K562 (cell line): ENCODE results near the gene ZNF292. TPM values are rescaled to one million over a fixed set of nuclear protein-coding genes. Genes with fewer than 3 reads are reported as not detected.

ENCODE experiments used
- BACH1 ChIP-seq: fragments of 200-800 bp; sonication (Bioruptor generic); IDR thresholded peaks from 2 replicates; pipeline ENCODE4 v1.6.1; 2016; ENCODE audit warnings: missing genetic modification characterization, missing compliant biosample characterization
- BRF2 ChIP-seq: IDR thresholded peaks from 3 replicates; pipeline ENCODE4 v1.6.1; 2011; ENCODE audit warnings: borderline replicate concordance, mild to moderate bottlenecking; ENCODE audit not compliant: insufficient read length, insufficient read depth
- CREM ChIP-seq: IDR thresholded peaks from 2 replicates; pipeline ENCODE4 v1.6.1; 2014; ENCODE audit warnings: antibody characterized with exemption, low read depth
- ETS1 ChIP-seq: conservative IDR thresholded peaks from 2 replicates; pipeline ENCODE4 v1.6.1; 2011; ENCODE audit warnings: low read depth, mild to moderate bottlenecking, low read length; ENCODE audit not compliant: control insufficient read depth
- ETV6 ChIP-seq, 3 experiments: fragments of 150-350 bp in 1 of 3; sonication (generic) in 1 of 3; formaldehyde crosslinking in 1 of 3; IDR thresholded peaks; 2 replicates each; pipeline versions ENCODE4 v1.6.1 to v1.8.0; 2014 to 2022; ENCODE audit warnings: borderline replicate concordance in 2 of 3, low read depth in 2 of 3, antibody characterized with exemption in 1 of 3, low read length in 1 of 3, mild to moderate bottlenecking in 1 of 3, missing genetic modification reagents in 1 of 3
- FOXJ3 ChIP-seq: sonication (generic); formaldehyde crosslinking; IDR thresholded peaks from 2 replicates; pipeline ENCODE4 v1.4.0; 2020; ENCODE audit warnings: mild to moderate bottlenecking, missing genetic modification reagents
- MED1 ChIP-seq: sonication (generic); formaldehyde crosslinking; IDR thresholded peaks from 2 replicates; pipeline ENCODE4 v1.8.1; 2023; ENCODE audit warnings: missing genetic modification reagents, borderline replicate concordance
- MTF1 ChIP-seq: fragments of 250-450 bp; sonication (Bioruptor Pico); IDR thresholded peaks from 2 replicates; pipeline ENCODE4 v1.9.0; 2021; ENCODE audit warnings: moderate library complexity, mild to moderate bottlenecking, inconsistent platforms, borderline replicate concordance
- POLR3G ChIP-seq: IDR thresholded peaks from 2 replicates; pipeline ENCODE4 v1.6.1; 2011; ENCODE audit not compliant: insufficient read length, insufficient replicate concordance; ENCODE audit errors: extremely low read depth
- SIN3B ChIP-seq: fragments of 450-650 bp; IDR thresholded peaks from 2 replicates; pipeline ENCODE4 v1.6.1; 2017; ENCODE audit warnings: low read depth, mild to moderate bottlenecking, moderate library complexity
- SIX5 ChIP-seq, 2 experiments: IDR thresholded peaks; 2 replicates each; pipeline ENCODE4 v1.6.1; 2011; ENCODE audit warnings: low read length in 2 of 2, borderline replicate concordance in 1 of 2, low read depth in 1 of 2, mild to moderate bottlenecking in 1 of 2, moderate library complexity in 1 of 2; ENCODE audit not compliant: insufficient read depth in 1 of 2
- SMARCA5 ChIP-seq: fragments of 450-650 bp; IDR thresholded peaks from 2 replicates; pipeline ENCODE4 v1.6.1; 2016
- SRSF7 ChIP-seq: fragments of 200-400 bp; formaldehyde crosslinking; optimal IDR thresholded peaks from 2 replicates; pipeline ENCODE3; 2017; ENCODE audit warnings: mild to moderate bottlenecking, low read depth, low read length
- TEAD4 ChIP-seq, 2 experiments: sonication (generic) in 1 of 2; formaldehyde crosslinking in 1 of 2; IDR thresholded peaks; 2 replicates each; pipeline versions ENCODE4 v1.6.1 to v1.8.0; 2012 to 2022; ENCODE audit warnings: borderline replicate concordance in 1 of 2, inconsistent platforms in 1 of 2, low read length in 1 of 2, mild to moderate bottlenecking in 1 of 2, missing genetic modification reagents in 1 of 2
- U2AF2 ChIP-seq: fragments of 200-400 bp; formaldehyde crosslinking; optimal IDR thresholded peaks from 2 replicates; pipeline ENCODE3; 2017; ENCODE audit warnings: low read depth, mild to moderate bottlenecking, low read length
- ZC3H8 ChIP-seq: fragments of 450-650 bp; IDR thresholded peaks from 2 replicates; pipeline ENCODE4 v1.6.1; 2017
- ZNF133 ChIP-seq: fragments of 250-450 bp; sonication (Bioruptor Pico); IDR thresholded peaks from 2 replicates; pipeline ENCODE4 v1.4.0; 2020; ENCODE audit warnings: mild to moderate bottlenecking
- ZNF239 ChIP-seq: fragments of 250-450 bp; sonication (Bioruptor Pico); IDR thresholded peaks from 2 replicates; pipeline ENCODE4 v1.4.0; 2020; ENCODE audit warnings: mild to moderate bottlenecking
- ZNF263 ChIP-seq: sonication (generic); formaldehyde crosslinking; IDR thresholded peaks from 2 replicates; pipeline ENCODE4 v1.8.0; 2022; ENCODE audit warnings: mild to moderate bottlenecking, missing genetic modification reagents, borderline replicate concordance
- polyA plus RNA-seq, 8 experiments: library from polyadenylated mRNA; depleted of rRNA in 4 of 8; stranded (reverse) in 5 of 8; unstranded in 3 of 8; fragments of >200 nt; fragmentation: Nextera tagmentation in 2 of 8; fragmentation: Illumina TruSeq in 1 of 8; extraction: Ambion mirVana in 2 of 8; extraction: Trizol in 1 of 8; gene quantifications; 2 replicates each; pipeline versions ENCODE4 v1.2.1 to v1.2.3, GENCODE V29; 2011 to 2014; ENCODE audit warnings: inconsistent platforms in 1 of 8, missing spikeins in 1 of 8
- total RNA-seq, 7 experiments: library from RNA; depleted of rRNA in 6 of 7; stranded (reverse); fragments of >200 nt in 6 of 7; fragmentation: Illumina TruSeq in 2 of 7; extraction: Trizol in 2 of 7; gene quantifications; 2 replicates each; pipeline versions ENCODE4 v1.2.1 to v1.2.3, GENCODE V29; 2011 to 2021; ENCODE audit warnings: low replicate concordance in 1 of 7
- TF ChIP-seq, protein P1 (sequence below): sonication (generic); formaldehyde crosslinking; IDR thresholded peaks from 2 replicates; pipeline ENCODE4 v1.8.0; 2022; ENCODE audit warnings: mild to moderate bottlenecking, missing genetic modification reagents

The ZNF292 gene
- total and polyA plus RNA-seq, 9 of the 15 experiments (the other 6 are each of a cell fraction or from before 2014, with no cell fraction given): 4.4 to 17.1 (median 12.8) TPM

- TF ChIP-seq ETS1 (peak; percentile 68; the same call in 1 of the 2 replicates), ZNF239 (CRISPR knock-in tag) (peak; percentile 19; the same call in 1 of the 2 replicates), ETV6 (IDR thresholded peaks at IDR 0.05; ENCODE audit: borderline replicate concordance in 1 of 2, low read depth in 2 of 2, low read length in 1 of 2) (no peak), ETV6 (CRISPR knock-in tag; IDR thresholded peaks at IDR 0.05; ENCODE audit: borderline replicate concordance) (peak; percentile 82; the same call in 1 of the 2 replicates), SRSF7 (no peak), SIN3B (peak; percentile 93), SMARCA5 (no peak), TEAD4 (IDR thresholded peaks at IDR 0.05; ENCODE audit: low read length) (peak; percentile 71), TEAD4 (CRISPR knock-in tag; IDR thresholded peaks at IDR 0.05; ENCODE audit: borderline replicate concordance) (no peak; the same call in 1 of the 2 replicates), SIX5 (IDR thresholded peaks at IDR 0.05; ENCODE audit: borderline replicate concordance in 1 of 2, insufficient read depth in 1 of 2, low read depth in 1 of 2, low read length in 2 of 2) (no peak; a peak in 1 of 4 replicates), POLR3G (no peak), ZNF133 (CRISPR knock-in tag) (no peak), ZC3H8 (no peak), BACH1 (tag) (no peak), MED1 (CRISPR knock-in tag) (no peak), ZNF263 (peak; percentile 69; the same call in 1 of the 2 replicates), FOXJ3 (CRISPR knock-in tag) (no peak), CREM (peak; percentile 92), BRF2 (no peak), MTF1 (peak; percentile 79; the same call in 1 of the 2 replicates), U2AF2 (no peak)
- TF ChIP-seq, protein P1, sequence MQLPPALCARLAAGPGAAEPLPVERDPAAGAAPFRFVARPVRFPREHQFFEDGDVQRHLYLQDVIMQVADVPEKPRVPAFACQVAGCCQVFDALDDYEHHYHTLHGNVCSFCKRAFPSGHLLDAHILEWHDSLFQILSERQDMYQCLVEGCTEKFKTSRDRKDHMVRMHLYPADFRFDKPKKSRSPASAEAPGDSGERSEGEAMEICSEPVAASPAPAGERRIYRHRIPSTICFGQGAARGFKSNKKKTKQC: peak; percentile 65; the same call in 1 of the 2 replicates
- TF ChIP-seq, all 486 proteins: peak for 211
Measured at GRCh38 chr6:87154993-87155841, at the start of gene ZNF292 (continued).
